HCT116 (cell line): ENCODE measurements around the gene NCBP3. TPM values are rescaled to one million over a fixed set of nuclear protein-coding genes. Genes with fewer than 3 reads are reported as not detected.

Experiments
- ATAC-seq: fragments of 200-7000 bp; cut with Tn5 transposase; 2 replicates; pipeline ENCODE4 v1.9.1; 2020; ENCODE audit warnings: mild to moderate bottlenecking, moderate library complexity
- BruUV-seq: library from RNA; stranded (reverse); fragments of 400-500 nt; replicated peaks from 2 replicates; lab custom pipeline; 2021; lab: Mats Ljungman, UMichigan
- CTCF ChIA-PET: fragments of 300-600 bp; sonication (Branson Sonifier 250); formaldehyde crosslinking; loops from one replicate; lab custom pipeline; 2021; ENCODE audit warnings: antibody characterized with exemption; lab: Charles Lee
- POLR2A ChIA-PET: fragments of 300-600, 350-600 bp; sonication (Branson Sonifier 250); formaldehyde crosslinking; loops from one replicate; lab custom pipeline; 2021; ENCODE audit warnings: antibody characterized with exemption; lab: Charles Lee
- RAD21 ChIA-PET, 2 experiments: fragments of 300-600 bp; sonication (Branson Sonifier 250); formaldehyde crosslinking; loops; one replicate each; lab custom pipeline; 2023; ENCODE audit warnings: low total read pairs in 2 of 2; ENCODE audit not compliant: uncharacterized antibody in 2 of 2, unreplicated experiment in 2 of 2, low non-redundant PET in 1 of 2; lab: Charles Lee
- DNase-seq: peaks from one replicate; pipeline ENCODE4 v3.0.0-alpha.2; 2010; ENCODE audit warnings: low read depth, low spot score
- H2AFZ ChIP-seq: fragments of 200-600 bp; shearing (Covaris generic), sonication (generic); 2 replicates; pipeline ENCODE4 v1.6.1; 2017; ENCODE audit warnings: low read depth, mixed run types, mixed read lengths, antibody characterized with exemption, low read length; ENCODE audit not compliant: poor library complexity, severe bottlenecking
- H3K27ac ChIP-seq: 2 replicates; pipeline ENCODE4 v1.5.1; 2012; ENCODE audit warnings: low read depth, low read length
- H3K27me3 ChIP-seq: fragments of 200-600 bp; sonication (generic); 2 replicates; pipeline ENCODE4 v1.6.1; 2016; ENCODE audit warnings: mixed run types, low read length, mixed read lengths; ENCODE audit not compliant: insufficient read depth
- H3K36me3 ChIP-seq, 2 experiments: fragments of 200-500 bp in 1 of 2; fragments of 200-600 bp in 1 of 2; sonication (Bioruptor generic) in 1 of 2; sonication (generic) in 1 of 2; 2 replicates each; pipeline versions ENCODE4 v1.5.1 to v1.6.1; 2014 to 2016; ENCODE audit warnings: low read length in 2 of 2, inconsistent platforms in 1 of 2, mixed read lengths in 1 of 2, mixed run types in 1 of 2; ENCODE audit not compliant: insufficient read depth in 2 of 2, control insufficient read depth in 1 of 2
- H3K4me1 ChIP-seq, 2 experiments: fragments of 200-600 bp in 1 of 2; sonication (generic) in 1 of 2; 2 replicates each; pipeline versions ENCODE4 v1.5.1 to v1.6.1; 2012 to 2017; ENCODE audit warnings: low read length in 2 of 2, inconsistent platforms in 1 of 2, mild to moderate bottlenecking in 1 of 2, mixed read lengths in 1 of 2, mixed run types in 1 of 2, moderate library complexity in 1 of 2; ENCODE audit not compliant: insufficient read depth in 2 of 2, control insufficient read depth in 1 of 2
- H3K4me2 ChIP-seq: fragments of 200-600 bp; sonication (generic); 2 replicates; pipeline ENCODE4 v1.6.1; 2017; ENCODE audit warnings: mixed run types, low read length, mixed read lengths
- H3K4me3 ChIP-seq, 2 experiments: fragments of 200-600 bp in 1 of 2; sonication (generic) in 1 of 2; replicated peaks in 1 of 2; 2 replicates each; pipeline ENCODE4 v1.5.1; 2011 to 2016; ENCODE audit warnings: low read length in 2 of 2, control low read depth in 1 of 2, low read depth in 1 of 2, mild to moderate bottlenecking in 1 of 2, mixed read lengths in 1 of 2, mixed run types in 1 of 2
- H3K79me2 ChIP-seq: fragments of 200-600 bp; sonication (generic); 2 replicates; pipeline ENCODE4 v1.6.1; 2017; ENCODE audit warnings: mild to moderate bottlenecking, mixed run types, low read length, moderate library complexity, mixed read lengths; ENCODE audit not compliant: insufficient read depth
- H3K9ac ChIP-seq: fragments of 200-600 bp; sonication (generic); 2 replicates; pipeline ENCODE4 v1.6.1; 2016; ENCODE audit warnings: low read length, mixed read lengths
- H3K9me2 ChIP-seq: fragments of 200-600 bp; sonication (generic), shearing (Covaris generic); 2 replicates; pipeline ENCODE4 v1.6.1; 2017; ENCODE audit warnings: mixed run types, mild to moderate bottlenecking, moderate library complexity; ENCODE audit not compliant: insufficient read depth
- H3K9me3 ChIP-seq, 2 experiments: fragments of 200-500 bp in 1 of 2; fragments of 200-600 bp in 1 of 2; sonication (Bioruptor generic) in 1 of 2; sonication (generic) in 1 of 2; 2 replicates each; pipeline ENCODE4 v1.6.1; 2014 to 2017; ENCODE audit warnings: low read length in 2 of 2, mixed read lengths in 2 of 2, inconsistent platforms in 1 of 2, low read depth in 1 of 2, mild to moderate bottlenecking in 1 of 2, mixed run types in 1 of 2, moderate library complexity in 1 of 2; ENCODE audit not compliant: control insufficient read depth in 1 of 2, insufficient read depth in 1 of 2
- H4K20me1 ChIP-seq: fragments of 200-600 bp; sonication (generic), shearing (Covaris generic); 2 replicates; pipeline ENCODE4 v1.6.1; 2017; ENCODE audit warnings: mixed run types, mild to moderate bottlenecking, moderate library complexity; ENCODE audit not compliant: insufficient read depth
- CEBPB ChIP-seq: IDR thresholded peaks from 2 replicates; pipeline ENCODE4 v1.6.1; 2012; ENCODE audit warnings: low read depth
- FOSL1 ChIP-seq: IDR thresholded peaks from 2 replicates; pipeline ENCODE4 v1.6.1; 2012; ENCODE audit warnings: low read depth
- SRF ChIP-seq: IDR thresholded peaks from 2 replicates; pipeline ENCODE4 v1.6.1; 2012; ENCODE audit warnings: low read depth
- intact Hi-C: fragments of 100-400 bp; cut with micrococcal nuclease; formaldehyde crosslinking; loops from 2 replicates; pipeline ENCODE4 v1.10.0; 2022
- total RNA-seq: library from RNA; stranded (reverse); gene quantifications from one replicate; pipeline ENCODE4 v1.2.1, GENCODE V29; 2021; ENCODE audit not compliant: unreplicated experiment
- TF ChIP-seq, protein P1 (sequence below): IDR thresholded peaks from 2 replicates; pipeline ENCODE4 v1.6.1; 2012
- TF ChIP-seq, protein P2 (sequence below), 3 experiments: fragments of 200-600 bp in 1 of 3; sonication (generic) in 1 of 3; IDR thresholded peaks in 2 of 3; conservative IDR thresholded peaks in 1 of 3; 2 replicates each; pipeline ENCODE4 v1.5.1; 2012 to 2017; ENCODE audit warnings: low read depth in 2 of 3, low read length in 2 of 3, antibody characterized with exemption in 1 of 3, borderline replicate concordance in 1 of 3, control low read depth in 1 of 3, mild to moderate bottlenecking in 1 of 3, mixed read lengths in 1 of 3, mixed run types in 1 of 3, moderate library complexity in 1 of 3; ENCODE audit not compliant: insufficient read depth in 1 of 3

The NCBP3 gene
- total RNA-seq, 1 experiment from 2014 or later: 46.5 TPM

DNA sequence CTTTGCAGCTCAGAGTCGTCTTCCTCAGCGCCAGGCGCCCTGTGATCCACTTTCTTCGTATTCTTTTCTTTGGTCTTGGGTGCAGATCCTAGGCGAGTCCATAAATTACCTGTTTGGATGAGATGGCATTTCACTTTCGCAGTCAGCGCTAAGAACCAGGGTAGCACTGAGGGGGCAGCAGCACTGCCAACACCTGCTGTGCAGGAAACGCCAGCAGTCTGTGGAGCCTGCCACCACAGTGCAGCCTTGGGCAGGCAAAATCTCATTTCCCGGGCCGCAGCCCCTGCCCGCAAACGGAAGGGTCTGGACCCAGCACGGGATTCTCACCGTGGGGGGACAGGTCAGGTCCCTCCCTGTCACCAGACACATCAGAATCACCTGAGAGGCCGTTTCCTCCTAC is 32.9 kb downstream of the NCBP3 start:
- CTCF ChIA-PET: no interaction called here

DNA sequence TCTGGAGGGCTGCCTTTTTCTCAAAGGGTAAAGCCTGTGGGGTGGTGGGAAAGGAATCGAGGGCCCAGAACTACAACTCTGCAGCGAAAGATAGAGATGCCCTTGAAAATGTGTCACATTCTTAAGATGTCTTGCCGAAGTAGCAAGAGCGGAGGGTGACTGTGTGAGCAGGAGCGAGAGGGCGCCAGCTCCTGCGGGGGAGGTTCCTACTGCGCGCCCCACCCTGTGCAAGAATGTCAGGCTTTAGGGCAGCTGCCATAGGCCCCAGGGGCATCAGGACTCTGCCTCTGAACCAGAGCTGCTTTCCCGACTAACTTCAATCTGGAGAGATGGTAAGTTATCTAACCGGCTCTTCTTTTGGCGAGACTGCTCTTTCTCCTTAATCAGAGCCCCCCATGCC is 33.3 kb downstream of the NCBP3 start:
- no peak overlapping the region for H3K4me3 ChIP-seq
- CTCF ChIA-PET: no interaction called here
- no peak for TF ChIP-seq CEBPB
- TF ChIP-seq, all 23 proteins: peak for 0
- ChIA-PET POLR2A (no interaction called here), RAD21 (no interaction called here)
- Histone ChIP-seq H4K20me1 (no peaks in the 10 kb centered on the region), H3K79me2 (no peaks in the 10 kb centered on the region), H3K9me3 (no peaks in the 10 kb centered on the region), H3K4me2 (no peak overlapping the region), H3K36me3 (peaks cover 29 to 42% of the 10 kb centered on the region in 2 experiments; a peak in 3 of 4 replicates), H2AFZ (no peak overlapping the region), H3K27me3 (no peaks in the 10 kb centered on the region), H3K27ac (no peak overlapping the region), H3K9ac (no peak overlapping the region), H3K9me2 (no peaks in the 10 kb centered on the region), H3K4me1 (peaks cover 3 to 6% of the 10 kb centered on the region in 2 experiments; a peak in 2 of 4 replicates)
- ATAC-seq: no peak
- no TSS peak for BruUV-seq
- intact Hi-C loops: no loop called here
- DNase-seq: no peak

More for the DNA sequence above, 32.9 kb downstream of the NCBP3 start:
- no TSS peak for BruUV-seq
- no peak for DNase-seq
- Histone ChIP-seq H3K4me1 (peaks cover 3 to 6% of the 10 kb centered on the region in 2 experiments; a peak in 2 of 4 replicates), H3K9me2 (no peaks in the 10 kb centered on the region), H3K27ac (no peak overlapping the region), H3K4me2 (no peak overlapping the region), H3K9ac (no peak overlapping the region), H4K20me1 (no peaks in the 10 kb centered on the region), H2AFZ (no peak overlapping the region), H3K79me2 (no peaks in the 10 kb centered on the region), H3K27me3 (no peaks in the 10 kb centered on the region), H3K9me3 (no peaks in the 10 kb centered on the region), H3K4me3 (no peak overlapping the region), H3K36me3 (peaks cover 28 to 44% of the 10 kb centered on the region in 2 experiments; a peak in 3 of 4 replicates)
- ChIA-PET POLR2A (no interaction called here), RAD21 (no interaction called here)
- no peak for ATAC-seq
- intact Hi-C loops: no loop called here
- TF ChIP-seq FOSL1 (no peak), SRF (no peak)
- TF ChIP-seq, protein P1, sequence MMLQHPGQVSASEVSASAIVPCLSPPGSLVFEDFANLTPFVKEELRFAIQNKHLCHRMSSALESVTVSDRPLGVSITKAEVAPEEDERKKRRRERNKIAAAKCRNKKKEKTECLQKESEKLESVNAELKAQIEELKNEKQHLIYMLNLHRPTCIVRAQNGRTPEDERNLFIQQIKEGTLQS: no peak
- TF ChIP-seq, protein P2, sequence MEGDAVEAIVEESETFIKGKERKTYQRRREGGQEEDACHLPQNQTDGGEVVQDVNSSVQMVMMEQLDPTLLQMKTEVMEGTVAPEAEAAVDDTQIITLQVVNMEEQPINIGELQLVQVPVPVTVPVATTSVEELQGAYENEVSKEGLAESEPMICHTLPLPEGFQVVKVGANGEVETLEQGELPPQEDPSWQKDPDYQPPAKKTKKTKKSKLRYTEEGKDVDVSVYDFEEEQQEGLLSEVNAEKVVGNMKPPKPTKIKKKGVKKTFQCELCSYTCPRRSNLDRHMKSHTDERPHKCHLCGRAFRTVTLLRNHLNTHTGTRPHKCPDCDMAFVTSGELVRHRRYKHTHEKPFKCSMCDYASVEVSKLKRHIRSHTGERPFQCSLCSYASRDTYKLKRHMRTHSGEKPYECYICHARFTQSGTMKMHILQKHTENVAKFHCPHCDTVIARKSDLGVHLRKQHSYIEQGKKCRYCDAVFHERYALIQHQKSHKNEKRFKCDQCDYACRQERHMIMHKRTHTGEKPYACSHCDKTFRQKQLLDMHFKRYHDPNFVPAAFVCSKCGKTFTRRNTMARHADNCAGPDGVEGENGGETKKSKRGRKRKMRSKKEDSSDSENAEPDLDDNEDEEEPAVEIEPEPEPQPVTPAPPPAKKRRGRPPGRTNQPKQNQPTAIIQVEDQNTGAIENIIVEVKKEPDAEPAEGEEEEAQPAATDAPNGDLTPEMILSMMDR (IDR thresholded peaks at IDR 0.05 in 2 of 3, conservative IDR thresholded peaks at IDR 0.05 in 1 of 3; ENCODE audit: borderline replicate concordance in 1 of 3, insufficient read depth in 1 of 3, low read depth in 2 of 3, low read length in 2 of 3): no peak
